NCI-H226 (cell line): ENCODE results near the gene ZNF350.
A peak's percentile ranks its signal among the peaks of the same experiment; 100 is the strongest.
"Not testable (repeated sequence)": the region's sequence is repeated elsewhere in the genome, so short reads cannot be mapped to it uniquely, and the experiment has no call there.

Experiments
- DNase-seq: peaks from one replicate; pipeline ENCODE4 v3.0.0-alpha.2; 2015

The ZNF350 gene

DNA sequence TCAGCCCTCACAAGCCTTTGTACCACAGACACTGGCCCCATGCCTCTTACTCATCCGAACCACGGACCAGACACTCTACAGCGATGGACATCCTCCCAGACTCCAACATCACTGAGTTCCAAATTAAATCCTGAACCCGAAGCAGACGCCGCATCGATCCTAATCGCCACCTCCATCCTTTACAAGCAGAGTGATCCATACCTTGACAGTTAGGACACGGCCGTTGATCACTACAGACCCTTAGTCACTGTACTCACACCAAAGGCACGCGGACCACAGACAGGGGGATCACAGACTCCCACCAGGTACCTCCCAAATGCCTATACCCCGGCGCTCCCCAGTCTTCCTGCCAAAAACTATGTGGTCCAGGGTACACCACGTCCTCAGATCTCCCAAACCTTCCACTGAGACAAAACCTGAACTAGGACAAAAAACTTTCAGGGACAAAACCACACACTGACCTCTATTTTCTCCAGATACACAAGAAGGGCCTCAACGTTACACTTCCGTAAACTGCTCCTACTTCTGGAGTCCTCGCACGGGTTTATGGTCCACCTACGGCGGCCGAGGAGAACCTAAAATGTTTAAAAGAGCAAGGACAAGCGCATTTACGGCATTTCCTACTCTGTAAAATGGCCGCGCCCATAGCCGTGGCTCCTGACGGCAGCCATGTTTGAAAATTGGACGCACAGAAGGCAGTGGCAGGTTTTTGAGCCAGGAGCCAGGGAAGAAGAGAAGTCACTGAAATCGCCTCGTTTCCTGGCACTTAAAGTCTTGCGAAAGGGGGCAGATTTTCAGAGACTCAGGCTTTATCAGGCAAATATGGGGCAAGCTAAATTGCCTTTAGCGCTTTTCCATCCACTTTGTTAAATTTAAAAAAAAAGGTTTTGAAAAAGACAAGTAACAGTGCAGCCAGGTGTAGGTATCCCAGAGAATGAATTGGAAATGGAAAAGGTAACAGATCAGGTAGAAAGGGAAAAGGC is at the start of gene ZNF350:
Gene ZNF350 (minus strand): TSS at position 532 of the 983 bp plus-strand sequence. CDS start 12,480 bp downstream, outside the sequence.
- peak; percentile 98 for DNase-seq

DNA sequence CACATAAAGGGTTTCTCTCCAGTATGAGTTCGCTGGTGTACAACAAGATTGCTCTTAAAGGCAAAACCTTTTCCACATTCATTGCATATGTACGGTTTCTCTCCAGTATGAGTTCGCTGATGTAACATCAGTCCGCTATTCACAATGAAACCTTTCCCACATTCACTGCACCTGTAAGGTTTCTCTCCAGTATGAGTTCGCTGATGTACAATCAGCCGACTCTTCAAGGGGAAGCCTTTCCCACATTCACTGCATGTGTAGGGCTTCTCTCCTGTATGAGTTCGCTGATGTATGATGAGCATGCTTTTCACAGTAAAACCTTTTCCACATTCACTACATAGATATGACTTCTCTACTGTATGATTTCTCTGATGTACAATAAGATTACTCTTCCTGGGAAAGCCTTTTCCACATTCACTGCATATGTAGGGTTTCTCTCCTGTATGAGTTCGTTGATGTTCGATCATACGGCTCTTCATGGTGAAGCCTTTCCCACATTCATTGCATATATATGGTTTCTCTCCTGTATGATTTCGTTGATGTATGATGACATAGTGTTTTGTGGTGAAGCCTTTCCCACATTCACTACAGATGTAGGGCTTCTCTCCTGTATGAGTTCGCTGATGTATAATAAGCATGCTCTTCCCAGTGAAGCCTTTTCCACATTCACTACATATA is 47.5 kb upstream of the ZNF350 start:
- DNase-seq: no peak

DNA sequence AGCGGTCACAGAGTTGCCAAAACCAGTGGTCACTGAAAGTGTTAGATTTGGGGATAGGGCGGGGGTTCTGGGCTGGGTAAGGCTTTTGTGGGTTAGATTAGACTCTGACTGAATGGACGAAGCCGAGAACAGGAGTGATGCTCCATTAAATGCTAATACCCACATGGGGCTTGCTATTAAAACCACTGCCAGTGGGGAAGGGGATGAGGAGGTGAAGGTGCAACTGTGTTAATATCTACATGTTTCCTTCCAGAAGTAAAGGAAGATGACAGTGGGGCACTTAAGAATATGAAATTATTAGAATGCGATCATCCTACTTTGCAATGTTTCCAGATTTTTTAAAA is 42.1 kb upstream of the ZNF350 start:
- DNase-seq: no peak

DNA sequence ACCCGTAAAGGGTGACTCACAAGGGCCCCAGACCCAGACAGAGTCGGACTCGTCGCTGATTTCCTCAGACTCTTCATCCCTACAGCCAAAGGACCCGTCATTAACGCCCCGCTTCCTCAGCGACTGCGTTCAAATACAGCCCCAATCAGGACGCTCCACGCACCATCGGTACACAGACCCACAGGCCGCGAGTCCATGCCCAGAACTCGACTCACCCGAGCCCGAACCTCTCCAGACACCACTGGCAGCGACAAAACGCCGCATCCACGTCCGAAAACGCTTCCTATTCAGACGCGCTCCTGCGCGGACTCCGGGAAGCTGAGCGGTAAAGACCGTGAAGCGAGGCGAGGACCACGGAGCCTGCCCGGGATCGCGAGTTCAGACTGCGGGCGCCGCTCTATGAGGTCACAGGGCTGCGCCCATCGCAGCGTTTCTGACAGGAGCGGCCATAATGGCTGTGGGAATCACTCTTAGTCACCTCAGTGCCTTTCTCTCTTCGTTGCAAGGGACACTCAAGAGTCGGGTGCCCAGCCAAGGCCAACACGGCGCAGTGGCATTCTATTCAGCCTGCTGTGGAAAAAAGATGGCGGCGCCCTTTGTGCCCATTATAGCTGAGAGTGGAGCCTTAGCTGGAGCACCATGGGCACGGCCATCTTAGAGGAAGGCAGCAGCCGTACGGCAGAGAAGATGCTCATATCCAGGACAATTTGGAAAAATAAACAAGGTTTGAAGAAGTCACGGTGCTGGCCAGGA is 41.6 kb upstream of the ZNF350 start, which contains the start of gene ZNF614:
Gene ZNF614 (minus strand): TSS at position 353 of the 753 bp plus-strand sequence. CDS start 2,634 bp downstream, outside the sequence.
- DNase-seq: peak; percentile 94

DNA sequence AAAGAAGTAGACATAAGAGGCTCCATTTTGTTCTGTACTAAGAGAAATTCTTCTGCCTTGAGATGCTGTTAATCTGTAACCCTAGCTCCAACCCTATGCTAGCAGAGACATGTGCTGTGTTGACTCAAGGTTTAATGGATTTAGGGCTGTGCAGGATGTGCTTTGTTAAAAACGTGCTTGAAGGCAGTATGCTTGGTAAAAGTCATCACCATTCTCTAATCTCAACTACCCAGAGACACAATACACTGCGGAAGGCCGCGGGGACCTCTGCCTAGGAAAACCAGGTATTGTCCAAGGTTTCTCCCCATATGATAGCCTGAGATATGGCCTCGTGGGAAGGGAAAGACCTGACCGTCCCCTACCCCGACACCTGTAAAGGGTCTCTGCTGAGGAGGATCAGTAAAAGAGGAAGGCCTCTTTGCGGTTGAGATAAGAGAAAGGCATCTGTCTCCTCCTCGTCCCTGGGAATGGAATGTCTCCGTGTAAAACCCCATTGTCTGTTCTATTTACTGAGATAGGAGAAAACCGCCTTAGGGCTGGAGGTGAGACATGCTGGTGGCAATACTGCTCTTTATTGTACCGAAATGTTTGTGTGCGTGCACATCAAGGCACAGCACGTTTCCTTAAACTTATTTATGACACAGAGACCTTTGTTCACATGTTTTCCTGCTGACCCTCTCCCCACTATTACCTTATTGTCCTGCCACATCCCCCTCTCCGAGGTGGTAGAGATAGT is 39.8 kb upstream of the ZNF350 start:
- not testable (repeated sequence) for DNase-seq

DNA sequence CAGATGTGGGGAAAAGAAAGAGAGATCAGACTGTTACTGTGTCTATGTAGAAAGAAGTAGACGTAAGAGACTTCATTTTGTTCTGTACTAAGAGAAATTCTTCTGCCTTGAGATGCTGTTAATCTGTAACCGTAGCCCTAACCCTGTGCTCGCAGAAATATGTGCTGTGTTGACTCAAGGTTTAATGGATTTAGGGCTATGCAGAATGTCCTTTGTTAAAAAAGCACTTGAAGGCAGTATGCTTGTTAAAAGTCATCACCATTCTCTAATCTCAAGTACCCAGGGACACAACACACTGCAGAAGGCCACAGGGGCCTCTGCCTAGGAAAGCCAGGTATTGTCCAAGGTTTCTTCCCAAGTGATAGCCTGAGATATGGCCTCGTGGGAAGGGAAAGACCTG is 37.8 kb upstream of the ZNF350 start:
- not testable (repeated sequence) for DNase-seq

GRCh38 chr19:52022193-52022592 is 35.6 kb upstream of the ZNF350 start:
- no peak for DNase-seq

GRCh38 chr19:52020506-52020905 is 33.9 kb upstream of the ZNF350 start:
- DNase-seq: no peak

GRCh38 chr19:52010674-52011073 is 24.0 kb upstream of the ZNF350 start:
- DNase-seq: no peak

DNA sequence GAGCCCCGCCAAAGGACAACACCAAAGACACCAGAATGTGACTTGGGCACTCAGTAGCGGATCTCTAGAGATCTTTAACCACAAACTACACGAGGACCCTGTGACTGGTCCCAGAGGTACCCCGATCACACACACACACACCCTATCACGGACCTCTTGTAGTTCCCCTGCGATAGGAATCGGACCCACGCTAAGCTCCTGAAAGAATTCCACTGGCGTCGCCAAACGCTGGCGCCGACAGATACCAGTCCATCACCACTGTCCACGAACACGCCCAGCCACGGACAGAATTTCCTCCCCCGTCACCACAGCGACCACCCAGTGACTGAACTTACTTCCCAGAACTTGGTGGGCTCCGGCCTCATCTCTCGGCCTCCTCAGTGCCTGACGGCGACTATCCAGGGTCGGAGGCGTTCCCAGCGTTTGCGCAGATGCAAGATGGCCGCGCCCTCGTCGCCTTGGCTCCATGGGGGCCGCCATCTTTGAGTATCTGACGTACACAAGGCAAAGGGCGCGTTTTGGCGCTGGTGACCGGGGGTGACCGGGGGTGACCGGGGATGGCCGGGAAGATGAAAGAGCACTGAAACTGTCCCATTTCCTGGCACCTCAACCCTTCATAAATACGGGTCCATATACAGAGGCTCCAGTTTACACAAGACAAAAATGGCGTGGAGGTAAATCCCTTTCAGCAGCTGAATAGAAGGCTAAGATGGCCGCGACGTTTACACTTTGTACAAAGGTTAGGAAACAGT is 21.3 kb upstream of the ZNF350 start, which contains the start of gene ZNF615:
Gene ZNF615 (minus strand): TSS at position 406 of the 752 bp plus-strand sequence. CDS start 4,500 bp downstream, outside the sequence.
- peak; percentile 84 for DNase-seq

- no peak for DNase-seq
Measured at GRCh38 chr19:52007451-52007805, 20.8 kb upstream of the ZNF350 start.

DNA sequence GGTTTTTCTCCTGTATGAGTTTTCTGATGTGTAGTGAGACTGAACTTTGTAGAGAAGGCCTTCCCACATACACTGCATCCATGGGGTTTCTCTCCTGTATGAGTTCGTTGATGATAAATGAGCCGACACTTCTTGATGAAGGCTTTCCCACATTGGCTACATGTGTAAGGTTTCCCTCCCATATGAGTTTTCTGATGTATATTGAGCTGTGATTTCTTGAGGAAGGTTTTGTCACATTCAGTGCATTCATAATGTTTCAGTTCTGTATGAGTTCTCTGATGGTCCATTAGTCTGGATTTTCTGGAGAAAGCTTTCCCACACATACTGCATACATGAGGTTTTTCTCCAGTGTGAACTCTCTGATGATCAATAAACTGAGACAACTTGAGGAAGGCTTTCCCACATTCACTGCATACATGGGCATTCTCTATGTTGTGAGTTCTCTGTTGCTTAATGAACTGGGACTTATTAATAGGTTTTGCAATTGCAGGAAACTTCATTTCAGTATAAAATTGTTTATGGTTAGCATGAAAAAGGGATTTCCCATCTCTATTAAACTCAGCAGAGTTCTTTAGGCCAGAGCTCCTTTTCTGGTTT is 7.5 kb upstream of the ZNF350 start:
- no peak for DNase-seq

DNA sequence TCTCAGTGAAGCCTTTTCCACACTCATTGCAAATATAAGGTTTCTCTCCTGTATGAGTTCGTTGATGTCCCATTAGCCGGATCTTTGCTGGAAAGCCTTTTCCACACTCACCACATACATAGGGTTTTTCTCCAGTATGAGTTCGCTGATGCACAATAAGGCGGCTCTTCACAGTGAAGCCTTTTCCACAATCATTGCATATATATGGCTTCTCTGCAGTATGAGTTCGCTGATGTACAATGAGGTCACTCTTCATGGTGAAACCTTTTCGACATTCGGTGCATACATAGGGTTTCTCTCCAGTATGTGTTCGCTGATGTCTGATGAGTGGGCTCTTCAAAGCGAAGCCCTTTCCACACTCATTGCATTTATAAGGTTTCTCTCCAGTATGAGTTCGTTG is 6.8 kb upstream of the ZNF350 start:
- DNase-seq: no peak

- DNase-seq: no peak
Measured at GRCh38 chr19:51983361-51983760, 3.3 kb downstream of the ZNF350 start.

- DNase-seq: peak; percentile 39
Measured at GRCh38 chr19:51980926-51981325, 5.7 kb downstream of the ZNF350 start.

DNA sequence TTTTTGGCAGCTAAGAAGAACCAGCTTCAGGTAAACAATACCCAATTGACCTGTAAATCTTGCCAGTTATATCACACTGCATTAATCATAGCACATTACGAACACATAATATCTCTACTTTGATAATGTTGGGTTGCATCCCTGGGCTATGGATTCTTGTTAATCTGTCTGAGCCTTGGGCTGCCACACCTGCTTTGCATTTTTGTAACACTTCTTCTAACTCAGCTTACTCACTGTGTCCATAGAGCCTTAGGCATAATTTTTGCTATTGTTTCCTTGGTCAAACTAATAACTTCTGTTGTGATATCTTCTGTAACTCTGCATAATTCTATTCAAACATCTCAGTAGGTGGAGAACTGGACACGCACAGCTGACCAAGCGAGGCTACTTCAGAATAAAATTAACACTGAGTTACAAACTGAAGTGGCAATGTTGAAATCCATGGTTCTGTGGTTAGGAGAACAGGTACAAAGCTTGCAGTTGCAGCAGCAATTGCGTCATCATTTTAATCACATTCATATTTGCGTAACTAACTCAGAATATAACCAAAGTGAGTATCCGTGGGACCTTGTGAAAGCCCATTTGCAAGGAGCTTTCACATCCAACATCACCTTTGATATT is 6.4 kb downstream of the ZNF350 start:
- peak; percentile 27 for DNase-seq

- no peak for DNase-seq
Measured at GRCh38 chr19:51978882-51979281, 7.8 kb downstream of the ZNF350 start.

- DNase-seq: no peak
Measured at GRCh38 chr19:51977346-51977745, 9.3 kb downstream of the ZNF350 start.

DNA sequence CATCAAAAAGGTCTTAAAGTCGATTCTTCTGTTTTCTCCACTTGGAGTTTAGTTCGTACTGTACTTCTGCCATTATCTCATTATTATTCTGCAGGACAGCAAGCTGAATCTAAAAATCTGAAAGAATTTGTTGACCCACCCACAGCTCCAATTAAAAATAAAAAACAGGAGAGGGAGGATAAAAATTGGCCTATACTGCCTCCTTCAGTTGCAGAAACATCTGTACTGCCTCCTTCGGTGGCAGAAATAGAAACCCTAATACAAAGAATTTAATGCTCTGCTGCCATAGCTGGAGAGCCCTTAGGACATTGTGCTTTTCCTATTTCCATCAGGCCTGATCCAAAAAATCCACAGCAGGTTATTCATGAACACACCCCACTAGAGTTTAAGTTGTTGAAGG is 9.8 kb downstream of the ZNF350 start:
- no peak for DNase-seq

GRCh38 chr19:51975787-51976186 is 10.9 kb downstream of the ZNF350 start:
- DNase-seq: not testable (repeated sequence)

GRCh38 chr19:51971624-51972023 is 15.0 kb downstream of the ZNF350 start:
- DNase-seq: peak; percentile 29
